HepG2 (cell line): Measurements from ENCODE around the gene DNAJC28. TPM values are rescaled to one million over a fixed set of nuclear protein-coding genes. Genes with fewer than 3 reads are reported as not detected.
A peak's percentile ranks its signal among the peaks of the same experiment; 100 is the strongest.

Experiments used
- CEBPG ChIP-seq: IDR thresholded peaks from 2 replicates; pipeline ENCODE4 v1.6.1; 2016
- ESRRA ChIP-seq: sonication (generic); formaldehyde crosslinking; IDR thresholded peaks from 2 replicates; pipeline ENCODE4 v1.5.1; 2020; ENCODE audit warnings: mild to moderate bottlenecking, low read depth, missing genetic modification reagents
- HOXA9 ChIP-seq: sonication (generic); formaldehyde crosslinking; IDR thresholded peaks from 2 replicates; pipeline ENCODE4 v1.8.1; 2022; ENCODE audit warnings: missing genetic modification reagents, mild to moderate bottlenecking, moderate library complexity, borderline replicate concordance
- KMT2B ChIP-seq: IDR thresholded peaks from 2 replicates; pipeline ENCODE4 v1.6.1; 2016; ENCODE audit warnings: missing genetic modification reagents, missing compliant biosample characterization
- MIER2 ChIP-seq: IDR thresholded peaks from 2 replicates; pipeline ENCODE4 v1.6.1; 2016; ENCODE audit warnings: missing biosample characterization, missing genetic modification reagents
- NCOR1 ChIP-seq: fragments of 200-600 bp; sonication (generic); IDR thresholded peaks from 2 replicates; pipeline ENCODE4 v1.7.0; 2017; ENCODE audit warnings: antibody characterized with exemption, low read length, borderline replicate concordance
- NR2F2 ChIP-seq: IDR thresholded peaks from 2 replicates; pipeline ENCODE4 v1.6.1; 2012; ENCODE audit warnings: low read depth, inconsistent platforms, borderline replicate concordance
- PRDM15 ChIP-seq: sonication (generic); formaldehyde crosslinking; IDR thresholded peaks from 2 replicates; pipeline ENCODE4 v1.4.0; 2020; ENCODE audit warnings: missing genetic modification reagents
- SP140L ChIP-seq: sonication (generic); formaldehyde crosslinking; IDR thresholded peaks from 2 replicates; pipeline ENCODE4 v1.4.0; 2020; ENCODE audit warnings: missing genetic modification reagents, borderline replicate concordance
- TAF1 ChIP-seq: sonication (generic); formaldehyde crosslinking; IDR thresholded peaks from 2 replicates; pipeline ENCODE4 v1.4.0; 2020; ENCODE audit warnings: missing genetic modification reagents
- THAP9 ChIP-seq: sonication (generic); formaldehyde crosslinking; IDR thresholded peaks from 2 replicates; pipeline ENCODE4; 2020; ENCODE audit warnings: missing genetic modification reagents, mild to moderate bottlenecking, borderline replicate concordance
- THYN1 ChIP-seq: sonication (generic); formaldehyde crosslinking; IDR thresholded peaks from 2 replicates; pipeline ENCODE4 v1.8.1; 2023; ENCODE audit warnings: low read depth, mild to moderate bottlenecking, moderate library complexity, missing genetic modification reagents, borderline replicate concordance
- ZNF180 ChIP-seq: sonication (generic); formaldehyde crosslinking; IDR thresholded peaks from 2 replicates; pipeline ENCODE4 v1.4.0; 2020; ENCODE audit warnings: low read depth, missing genetic modification reagents, borderline replicate concordance
- ZNF274 ChIP-seq: sonication (generic); formaldehyde crosslinking; IDR thresholded peaks from 2 replicates; pipeline ENCODE4 v1.5.1; 2020; ENCODE audit warnings: mild to moderate bottlenecking, missing genetic modification reagents
- ZNF343 ChIP-seq: sonication (generic); formaldehyde crosslinking; IDR thresholded peaks from 2 replicates; pipeline ENCODE4 v1.4.0; 2020; ENCODE audit warnings: mild to moderate bottlenecking, missing genetic modification reagents
- ZNF547 ChIP-seq: sonication (generic); formaldehyde crosslinking; IDR thresholded peaks from 2 replicates; pipeline ENCODE4 v1.5.1; 2020; ENCODE audit warnings: mild to moderate bottlenecking, missing genetic modification reagents
- ZNF562 ChIP-seq: sonication (generic); formaldehyde crosslinking; IDR thresholded peaks from 2 replicates; pipeline ENCODE4 v1.8.0; 2022; ENCODE audit warnings: missing genetic modification reagents, borderline replicate concordance
- ZNF883 ChIP-seq: sonication (generic); formaldehyde crosslinking; IDR thresholded peaks from 2 replicates; pipeline ENCODE4 v1.5.1; 2020; ENCODE audit warnings: mild to moderate bottlenecking, missing genetic modification reagents; ENCODE audit errors: not compliant biosample characterization
- ZSCAN22 ChIP-seq: sonication (generic); formaldehyde crosslinking; IDR thresholded peaks from 2 replicates; pipeline ENCODE4 v1.4.0; 2020; ENCODE audit warnings: mild to moderate bottlenecking, missing genetic modification reagents
- polyA plus RNA-seq, 8 experiments: library from polyadenylated mRNA; depleted of rRNA in 3 of 8; stranded (reverse) in 7 of 8; unstranded in 1 of 8; fragments of >200 nt; fragmentation: Illumina TruSeq in 4 of 8; extraction: Trizol in 4 of 8; gene quantifications; 2 replicates each; pipeline versions ENCODE4 v1.2.1 to v1.2.3, GENCODE V29; 2011 to 2016; ENCODE audit warnings: low read depth in 4 of 8, missing spikeins in 1 of 8, mixed read lengths in 1 of 8; ENCODE audit not compliant: insufficient read depth in 1 of 8
- total RNA-seq, 5 experiments: library from RNA; depleted of rRNA; stranded (reverse); fragments of >200 nt; fragmentation: Illumina TruSeq; extraction: Trizol; gene quantifications; 2 replicates each; pipeline ENCODE4 v1.2.3, GENCODE V29; 2016; ENCODE audit warnings: low read depth in 1 of 5
- TF ChIP-seq, protein P1 (sequence below): sonication (generic); formaldehyde crosslinking; IDR thresholded peaks from 2 replicates; pipeline ENCODE4 v1.8.1; 2023; ENCODE audit warnings: mild to moderate bottlenecking, inconsistent platforms, moderate library complexity, missing genetic modification reagents, borderline replicate concordance

Gene DNAJC28
- total and polyA plus RNA-seq, 2 of the 13 experiments (the other 11 are each of a cell fraction or from before 2014, with no cell fraction given), result 1.5 to 3.3 TPM

GRCh38 chr21:33479679-33480480, 11.6 kb downstream of the DNAJC28 start, which contains the start of gene TMEM50B (continued):
- TF ChIP-seq THYN1 (CRISPR knock-in tag) (no peak), KMT2B (CRISPR knock-in tag) (peak; percentile 82), ZSCAN22 (CRISPR knock-in tag) (no peak), ZNF547 (CRISPR knock-in tag) (no peak), ZNF562 (CRISPR knock-in tag) (no peak), ZNF274 (no peak), PRDM15 (CRISPR knock-in tag) (peak; percentile 81), ESRRA (CRISPR knock-in tag) (no peak), MIER2 (CRISPR knock-in tag) (peak; percentile 18; the same call in 1 of the 2 replicates), TAF1 (peak; percentile 97), THAP9 (CRISPR knock-in tag) (no peak), NR2F2 (no peak), ZNF883 (CRISPR knock-in tag) (peak; percentile 51), CEBPG (CRISPR knock-in tag) (no peak), HOXA9 (no peak), ZNF343 (CRISPR knock-in tag) (no peak), SP140L (CRISPR knock-in tag) (no peak), ZNF180 (CRISPR knock-in tag) (no peak; the same call in 1 of the 2 replicates), NCOR1 (no peak)
- TF ChIP-seq, protein P1, sequence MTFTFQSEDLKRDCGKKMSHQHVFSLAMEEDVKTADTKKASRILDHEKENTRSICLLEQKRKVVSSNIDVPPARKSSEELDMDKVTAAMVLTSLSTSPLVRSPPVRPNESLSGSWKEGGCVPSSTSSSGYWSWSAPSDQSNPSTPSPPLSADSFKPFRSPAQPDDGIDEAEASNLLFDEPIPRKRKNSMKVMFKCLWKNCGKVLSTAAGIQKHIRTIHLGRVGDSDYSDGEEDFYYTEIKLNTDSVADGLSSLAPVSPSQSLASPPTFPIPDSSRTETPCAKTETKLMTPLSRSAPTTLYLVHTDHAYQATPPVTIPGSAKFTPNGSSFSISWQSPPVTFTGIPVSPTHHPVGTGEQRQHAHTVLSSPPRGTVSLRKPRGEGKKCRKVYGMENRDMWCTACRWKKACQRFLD (CRISPR knock-in tag), result no peak
